Keratinocyte (primary cell): Measurements from ENCODE around the gene RFX2. TPM values are rescaled to one million over a fixed set of nuclear protein-coding genes. Genes with fewer than 3 reads are reported as not detected.

Source experiments
- DNase-seq: peaks from one replicate; pipeline ENCODE4 v3.0.0-alpha.2; 2011; ENCODE audit warnings: low read depth, missing footprints, low spot score
- FAIRE-seq: peaks from 2 replicates; lab custom pipeline; 2011; peaks lifted over from hg19 to GRCh38; lab: Jason Lieb, UNC
- H2AFZ ChIP-seq: 2 replicates; pipeline ENCODE4 v1.6.0; 2012; ENCODE audit warnings: low read length, control low read depth, inconsistent platforms; ENCODE audit not compliant: control insufficient read depth
- H3K27ac ChIP-seq: 2 replicates; pipeline ENCODE4 v1.5.1; 2011; ENCODE audit warnings: low read length; ENCODE audit not compliant: control insufficient read depth, insufficient read depth
- H3K27me3 ChIP-seq: 3 replicates; pipeline ENCODE4 v1.6.0; 2011; ENCODE audit warnings: low read length; ENCODE audit not compliant: control insufficient read depth, insufficient read depth; ENCODE audit errors: extremely low read depth
- H3K36me3 ChIP-seq, 2 experiments: 2 replicates in 1 of 2; 3 replicates in 1 of 2; pipeline ENCODE4 v1.5.1; 2011; ENCODE audit warnings: low read length in 2 of 2, mild to moderate bottlenecking in 1 of 2; ENCODE audit not compliant: control insufficient read depth in 2 of 2, insufficient read depth in 2 of 2; ENCODE audit errors: extremely low read depth in 1 of 2
- H3K4me1 ChIP-seq: 3 replicates; pipeline ENCODE4 v1.5.1; 2011; ENCODE audit warnings: low read length; ENCODE audit not compliant: control insufficient read depth, insufficient read depth; ENCODE audit errors: extremely low read depth
- H3K4me2 ChIP-seq: 3 replicates; pipeline ENCODE4 v1.6.0; 2011; ENCODE audit warnings: low read depth, low read length; ENCODE audit not compliant: control insufficient read depth, insufficient read depth; ENCODE audit errors: extremely low read depth
- H3K4me3 ChIP-seq, 3 experiments: fragments of 200-600 bp in 1 of 3; sonication (generic) in 1 of 3; 2 replicates in 2 of 3; 3 replicates in 1 of 3; pipeline ENCODE4 v1.5.1; 2011 to 2016; ENCODE audit warnings: low read length in 3 of 3, mild to moderate bottlenecking in 3 of 3, control low read depth in 2 of 3, inconsistent platforms in 1 of 3, low read depth in 1 of 3, mixed read lengths in 1 of 3, mixed run types in 1 of 3, moderate library complexity in 1 of 3; ENCODE audit not compliant: control insufficient read depth in 2 of 3, insufficient read depth in 2 of 3; ENCODE audit errors: extremely low read depth in 1 of 3
- H3K79me2 ChIP-seq: 2 replicates; pipeline ENCODE4 v1.6.0; 2012; ENCODE audit warnings: low read length; ENCODE audit not compliant: control insufficient read depth, insufficient read depth
- H3K9ac ChIP-seq: 3 replicates; pipeline ENCODE4 v1.6.0; 2011; ENCODE audit warnings: low read length; ENCODE audit not compliant: control insufficient read depth, insufficient read depth; ENCODE audit errors: extremely low read depth
- H3K9me1 ChIP-seq: 3 replicates; pipeline ENCODE4 v1.6.0; 2011; ENCODE audit warnings: low read length; ENCODE audit not compliant: control insufficient read depth, insufficient read depth; ENCODE audit errors: extremely low read depth
- H3K9me3 ChIP-seq: 2 replicates; pipeline ENCODE4 v1.5.1; 2012; ENCODE audit warnings: low read depth, low read length; ENCODE audit not compliant: control insufficient read depth
- H4K20me1 ChIP-seq: 3 replicates; pipeline ENCODE4 v1.6.0; 2011; ENCODE audit warnings: low read length; ENCODE audit not compliant: control insufficient read depth, insufficient read depth; ENCODE audit errors: extremely low read depth
- CTCF ChIP-seq, 3 experiments: IDR thresholded peaks in 1 of 3; conservative IDR thresholded peaks in 1 of 3; optimal IDR thresholded peaks in 1 of 3; 2 replicates in 2 of 3; 3 replicates in 1 of 3; pipeline versions ENCODE3 to v1.5.1; 2011; ENCODE audit warnings: low read length in 3 of 3, mild to moderate bottlenecking in 3 of 3, moderate library complexity in 2 of 3, control low read depth in 1 of 3, inconsistent platforms in 1 of 3; ENCODE audit not compliant: insufficient read depth in 2 of 3; ENCODE audit errors: extremely low read depth in 1 of 3
- EZH2 ChIP-seq: IDR thresholded peaks from one replicate; pipeline ENCODE4 v1.6.1; 2012; ENCODE audit warnings: inconsistent platforms, mild to moderate bottlenecking, low read length, moderate library complexity
- dilution Hi-C: fragments of 300-500 bp; cut with MboI; formaldehyde crosslinking; loops from one replicate; pipeline ENCODE4 v1.7.0; 2020; ENCODE audit warnings: low sequenced_read_pairs; ENCODE audit not compliant: extremely low pct_ligation_motif_present
- polyA plus RNA-seq, 5 experiments: library from polyadenylated mRNA; depleted of rRNA in 3 of 5; stranded (reverse) in 3 of 5; stranded (forward) in 1 of 5; unstranded in 1 of 5; fragments of >200 nt; gene quantifications; 1 replicate in 1 of 5; 2 replicates in 3 of 5; 3 replicates in 1 of 5; pipeline versions ENCODE4 v1.2.1 to v1.2.3, GENCODE V29; 2011 to 2012; ENCODE audit warnings: missing spikeins in 2 of 5, low read depth in 1 of 5, low replicate concordance in 1 of 5

RFX2 gene
- polyA plus RNA-seq, 1 donor (not counting 4 experiments of a cell fraction or from before 2014, with no cell fraction given) = 5.8 TPM

GRCh38 chr19:6062961-6063575 lies 47.2 kb downstream of the RFX2 start:
- Histone ChIP-seq H3K4me2 (no peak overlapping the region), H3K36me3 (peaks cover 0 to 5% of the 10 kb centered on the region in 2 experiments), H3K9me1 (no peaks in the 10 kb centered on the region), H2AFZ (no peak overlapping the region), H3K9me3 (no peaks in the 10 kb centered on the region), H3K9ac (no peak overlapping the region), H3K79me2 (peaks cover 30% of the 10 kb centered on the region), H3K27ac (no peak overlapping the region), H3K4me1 (peaks cover 92% of the 10 kb centered on the region), H3K27me3 (no peaks in the 10 kb centered on the region), H3K4me3 (no peak overlapping the region), H4K20me1 (no peaks in the 10 kb centered on the region)
- FAIRE-seq = no peak
- TF ChIP-seq CTCF (optimal IDR thresholded peaks at IDR 0.05 in 1 of 3, IDR thresholded peaks at IDR 0.05 in 1 of 3, conservative IDR thresholded peaks at IDR 0.05 in 1 of 3; ENCODE audit: extremely low read depth in 1 of 3, insufficient read depth in 2 of 3, low read length in 3 of 3) = no peak
- no peak for TF ChIP-seq EZH2
- DNase-seq = no peak
- dilution Hi-C loops = no loop called here

DNA sequence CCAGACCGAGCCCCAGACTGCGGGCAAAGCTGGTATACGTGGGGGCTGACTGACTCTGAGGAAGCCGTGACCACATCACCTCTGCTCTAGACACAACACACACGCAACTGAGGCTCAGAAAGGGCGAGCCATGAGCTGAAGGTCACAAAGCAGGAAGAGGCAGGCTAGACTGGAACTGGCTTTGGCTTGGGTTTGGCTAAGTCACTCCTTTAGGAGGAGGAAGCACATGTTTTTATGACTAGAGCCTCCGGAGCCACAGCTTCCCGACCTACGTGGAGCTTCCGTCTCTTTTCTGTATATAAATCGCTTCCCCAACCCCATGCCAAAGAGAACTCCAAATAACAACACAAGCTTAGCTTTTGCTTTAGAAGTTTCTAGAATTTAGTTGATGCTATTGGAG lies 48.0 kb downstream of the RFX2 start:
- Histone ChIP-seq H3K36me3 (peaks cover 0 to 7% of the 10 kb centered on the region in 2 experiments), H3K27me3 (no peaks in the 10 kb centered on the region), H3K79me2 (peaks cover 30% of the 10 kb centered on the region), H3K4me3 (no peak overlapping the region), H2AFZ (no peak overlapping the region), H3K4me2 (peak overlapping the region; percentile 84), H3K9ac (peak overlapping the region; percentile 82), H3K9me1 (no peaks in the 10 kb centered on the region), H3K27ac (peak overlapping the region; percentile 87), H3K4me1 (peaks cover 95% of the 10 kb centered on the region), H4K20me1 (no peaks in the 10 kb centered on the region), H3K9me3 (no peaks in the 10 kb centered on the region)
- FAIRE-seq = peak; percentile 60
- TF ChIP-seq EZH2 (no peak), CTCF (optimal IDR thresholded peaks at IDR 0.05 in 1 of 3, IDR thresholded peaks at IDR 0.05 in 1 of 3, conservative IDR thresholded peaks at IDR 0.05 in 1 of 3; ENCODE audit: extremely low read depth in 1 of 3, insufficient read depth in 2 of 3, low read length in 3 of 3) (no peak)
- DNase-seq = no peak
- dilution Hi-C loops = no loop called here
